GM12878 (cell line): ENCODE data around the gene NPR2. TPM values are rescaled to one million over a fixed set of nuclear protein-coding genes. Genes with fewer than 3 reads are reported as not detected.

Source experiments
- ASH2L ChIP-seq: fragments of 300-600, 200-600 bp; sonication (generic); IDR thresholded peaks from 2 replicates; pipeline ENCODE4 v1.6.1; 2017; ENCODE audit warnings: low read depth, mild to moderate bottlenecking, borderline replicate concordance
- CBX5 ChIP-seq: sonication (generic); IDR thresholded peaks from 2 replicates; pipeline ENCODE4 v1.6.1; 2016; ENCODE audit warnings: low read depth, moderate library complexity, mild to moderate bottlenecking, inconsistent platforms
- FOXK2 ChIP-seq: fragments of 450-650 bp; IDR thresholded peaks from 2 replicates; pipeline ENCODE4 v1.6.1; 2017; ENCODE audit warnings: mild to moderate bottlenecking, moderate library complexity
- HDAC2 ChIP-seq: fragments of 200-600 bp; sonication (generic); IDR thresholded peaks from 2 replicates; pipeline ENCODE4 v1.6.1; 2017
- HDGF ChIP-seq: fragments of 450-650 bp; IDR thresholded peaks from 2 replicates; pipeline ENCODE4 v1.6.1; 2016; ENCODE audit warnings: antibody characterized with exemption
- IKZF2 ChIP-seq, 2 experiments: fragments of 450-650 bp; IDR thresholded peaks; 2 replicates each; pipeline ENCODE4 v1.6.1; 2017; ENCODE audit warnings: mild to moderate bottlenecking in 2 of 2, moderate library complexity in 2 of 2
- JUND ChIP-seq: IDR thresholded peaks from 2 replicates; pipeline ENCODE4 v1.6.1; 2012; ENCODE audit warnings: low read depth, mild to moderate bottlenecking, low read length, improper control_type of control experiment, moderate library complexity
- LARP7 ChIP-seq: fragments of 450-650 bp; IDR thresholded peaks from 2 replicates; pipeline ENCODE4 v1.6.1; 2017; ENCODE audit warnings: mild to moderate bottlenecking
- NR2C1 ChIP-seq: fragments of 450-650 bp; IDR thresholded peaks from 2 replicates; pipeline ENCODE4 v1.6.1; 2017; ENCODE audit warnings: antibody characterized with exemption, mild to moderate bottlenecking, moderate library complexity
- NR2F1 ChIP-seq: fragments of 450-650 bp; conservative IDR thresholded peaks from 2 replicates; pipeline ENCODE4 v1.6.1; 2017; ENCODE audit warnings: mild to moderate bottlenecking
- PML ChIP-seq: IDR thresholded peaks from 2 replicates; pipeline ENCODE4 v1.6.1; 2012; ENCODE audit warnings: low read length, inconsistent platforms
- RAD21 ChIP-seq: IDR thresholded peaks from 2 replicates; pipeline ENCODE4 v1.6.1; 2011; ENCODE audit warnings: mild to moderate bottlenecking, low read depth, low read length, moderate library complexity; ENCODE audit not compliant: insufficient read depth
- SMAD1 ChIP-seq: fragments of 450-650 bp; IDR thresholded peaks from 2 replicates; pipeline ENCODE4 v1.6.1; 2018; ENCODE audit warnings: mild to moderate bottlenecking, low read depth; ENCODE audit not compliant: partially characterized antibody
- SPI1 ChIP-seq: IDR thresholded peaks from 2 replicates; pipeline ENCODE4 v1.6.1; 2011; ENCODE audit warnings: low read depth, mild to moderate bottlenecking, low read length, moderate library complexity, borderline replicate concordance; ENCODE audit not compliant: insufficient read depth
- TAF1 ChIP-seq: IDR thresholded peaks from 2 replicates; pipeline ENCODE4 v1.6.1; 2011; ENCODE audit warnings: mild to moderate bottlenecking, low read depth, low read length, borderline replicate concordance
- TBL1XR1 ChIP-seq: IDR thresholded peaks from 2 replicates; pipeline ENCODE4 v1.6.1; 2012; ENCODE audit warnings: low read depth, low read length, improper control_type of control experiment
- USF2 ChIP-seq: IDR thresholded peaks from 2 replicates; pipeline ENCODE4 v1.6.1; 2011; ENCODE audit warnings: low read depth, low read length, improper control_type of control experiment, borderline replicate concordance
- ZNF207 ChIP-seq: fragments of 450-650 bp; IDR thresholded peaks from 2 replicates; pipeline ENCODE4 v1.6.1; 2014; ENCODE audit warnings: antibody characterized with exemption, mild to moderate bottlenecking, borderline replicate concordance
- polyA plus RNA-seq, 11 experiments: library from polyadenylated mRNA; depleted of rRNA in 4 of 11; unstranded in 6 of 11; stranded (reverse) in 5 of 11; fragments of >200 nt; fragmentation: Nextera tagmentation in 4 of 11; fragmentation: Illumina TruSeq in 1 of 11; extraction: Ambion mirVana in 4 of 11; extraction: Trizol in 1 of 11; gene quantifications; 1 replicate in 1 of 11; 2 replicates in 10 of 11; pipeline versions ENCODE4 v1.2.1 to v1.2.3, GENCODE V29; 2011 to 2016; ENCODE audit warnings: inconsistent platforms in 2 of 11, missing spikeins in 2 of 11, low read depth in 1 of 11
- total RNA-seq, 4 experiments: library from RNA; depleted of rRNA in 3 of 4; stranded (reverse); fragments of >200 nt in 3 of 4; fragmentation: Illumina TruSeq in 1 of 4; extraction: Trizol in 1 of 4; gene quantifications; 2 replicates each; pipeline versions ENCODE4 v1.2.1 to v1.2.3, GENCODE V29; 2013 to 2021
- TF ChIP-seq, protein P1 (sequence below): fragments of 450-650 bp; IDR thresholded peaks from 2 replicates; pipeline ENCODE4 v1.6.1; 2016; ENCODE audit warnings: mild to moderate bottlenecking, moderate library complexity, borderline replicate concordance
- TF ChIP-seq, protein P2 (sequence below): fragments of 450-650 bp; IDR thresholded peaks from 2 replicates; pipeline ENCODE4 v1.6.1; 2017; ENCODE audit warnings: low read depth, mild to moderate bottlenecking, moderate library complexity
- TF ChIP-seq, protein P3 (sequence below): fragments of 450-650 bp; IDR thresholded peaks from 2 replicates; pipeline ENCODE4 v1.6.1; 2014; ENCODE audit warnings: mild to moderate bottlenecking
- TF ChIP-seq, protein P4 (sequence below): IDR thresholded peaks from 2 replicates; pipeline ENCODE4 v1.6.1; 2011; ENCODE audit warnings: mild to moderate bottlenecking, low read depth, low read length, moderate library complexity; ENCODE audit not compliant: insufficient replicate concordance

NPR2 gene
- total and polyA plus RNA-seq, 10 of the 15 experiments (the other 5 are each of a cell fraction or from before 2014, with no cell fraction given): 2.0 to 20.9 (median 6.8) TPM

- TF ChIP-seq, protein P1, sequence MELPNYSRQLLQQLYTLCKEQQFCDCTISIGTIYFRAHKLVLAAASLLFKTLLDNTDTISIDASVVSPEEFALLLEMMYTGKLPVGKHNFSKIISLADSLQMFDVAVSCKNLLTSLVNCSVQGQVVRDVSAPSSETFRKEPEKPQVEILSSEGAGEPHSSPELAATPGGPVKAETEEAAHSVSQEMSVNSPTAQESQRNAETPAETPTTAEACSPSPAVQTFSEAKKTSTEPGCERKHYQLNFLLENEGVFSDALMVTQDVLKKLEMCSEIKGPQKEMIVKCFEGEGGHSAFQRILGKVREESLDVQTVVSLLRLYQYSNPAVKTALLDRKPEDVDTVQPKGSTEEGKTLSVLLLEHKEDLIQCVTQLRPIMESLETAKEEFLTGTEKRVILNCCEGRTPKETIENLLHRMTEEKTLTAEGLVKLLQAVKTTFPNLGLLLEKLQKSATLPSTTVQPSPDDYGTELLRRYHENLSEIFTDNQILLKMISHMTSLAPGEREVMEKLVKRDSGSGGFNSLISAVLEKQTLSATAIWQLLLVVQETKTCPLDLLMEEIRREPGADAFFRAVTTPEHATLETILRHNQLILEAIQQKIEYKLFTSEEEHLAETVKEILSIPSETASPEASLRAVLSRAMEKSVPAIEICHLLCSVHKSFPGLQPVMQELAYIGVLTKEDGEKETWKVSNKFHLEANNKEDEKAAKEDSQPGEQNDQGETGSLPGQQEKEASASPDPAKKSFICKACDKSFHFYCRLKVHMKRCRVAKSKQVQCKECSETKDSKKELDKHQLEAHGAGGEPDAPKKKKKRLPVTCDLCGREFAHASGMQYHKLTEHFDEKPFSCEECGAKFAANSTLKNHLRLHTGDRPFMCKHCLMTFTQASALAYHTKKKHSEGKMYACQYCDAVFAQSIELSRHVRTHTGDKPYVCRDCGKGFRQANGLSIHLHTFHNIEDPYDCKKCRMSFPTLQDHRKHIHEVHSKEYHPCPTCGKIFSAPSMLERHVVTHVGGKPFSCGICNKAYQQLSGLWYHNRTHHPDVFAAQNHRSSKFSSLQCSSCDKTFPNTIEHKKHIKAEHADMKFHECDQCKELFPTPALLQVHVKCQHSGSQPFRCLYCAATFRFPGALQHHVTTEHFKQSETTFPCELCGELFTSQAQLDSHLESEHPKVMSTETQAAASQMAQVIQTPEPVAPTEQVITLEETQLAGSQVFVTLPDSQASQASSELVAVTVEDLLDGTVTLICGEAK: no peak; the same call in 1 of the 2 replicates
- TF ChIP-seq, protein P2, sequence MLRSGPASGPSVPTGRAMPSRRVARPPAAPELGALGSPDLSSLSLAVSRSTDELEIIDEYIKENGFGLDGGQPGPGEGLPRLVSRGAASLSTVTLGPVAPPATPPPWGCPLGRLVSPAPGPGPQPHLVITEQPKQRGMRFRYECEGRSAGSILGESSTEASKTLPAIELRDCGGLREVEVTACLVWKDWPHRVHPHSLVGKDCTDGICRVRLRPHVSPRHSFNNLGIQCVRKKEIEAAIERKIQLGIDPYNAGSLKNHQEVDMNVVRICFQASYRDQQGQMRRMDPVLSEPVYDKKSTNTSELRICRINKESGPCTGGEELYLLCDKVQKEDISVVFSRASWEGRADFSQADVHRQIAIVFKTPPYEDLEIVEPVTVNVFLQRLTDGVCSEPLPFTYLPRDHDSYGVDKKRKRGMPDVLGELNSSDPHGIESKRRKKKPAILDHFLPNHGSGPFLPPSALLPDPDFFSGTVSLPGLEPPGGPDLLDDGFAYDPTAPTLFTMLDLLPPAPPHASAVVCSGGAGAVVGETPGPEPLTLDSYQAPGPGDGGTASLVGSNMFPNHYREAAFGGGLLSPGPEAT: peak; percentile 73
- no peak for TF ChIP-seq TBL1XR1
- TF ChIP-seq LARP7: peak; percentile 2; the same call in 1 of the 2 replicates
- peak; percentile 94 for TF ChIP-seq HDGF
- TF ChIP-seq NR2C1: no peak
- TF ChIP-seq ZNF207: no peak
- TF ChIP-seq SPI1: no peak
- TF ChIP-seq NR2F1: peak; percentile 81; the same call in 1 of the 2 replicates
- TF ChIP-seq RAD21: no peak
- TF ChIP-seq, protein P3, sequence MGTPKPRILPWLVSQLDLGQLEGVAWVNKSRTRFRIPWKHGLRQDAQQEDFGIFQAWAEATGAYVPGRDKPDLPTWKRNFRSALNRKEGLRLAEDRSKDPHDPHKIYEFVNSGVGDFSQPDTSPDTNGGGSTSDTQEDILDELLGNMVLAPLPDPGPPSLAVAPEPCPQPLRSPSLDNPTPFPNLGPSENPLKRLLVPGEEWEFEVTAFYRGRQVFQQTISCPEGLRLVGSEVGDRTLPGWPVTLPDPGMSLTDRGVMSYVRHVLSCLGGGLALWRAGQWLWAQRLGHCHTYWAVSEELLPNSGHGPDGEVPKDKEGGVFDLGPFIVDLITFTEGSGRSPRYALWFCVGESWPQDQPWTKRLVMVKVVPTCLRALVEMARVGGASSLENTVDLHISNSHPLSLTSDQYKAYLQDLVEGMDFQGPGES: peak; percentile 89
- peak; percentile 48 to 61; a peak in 2 of 4 replicates for TF ChIP-seq IKZF2 (IDR thresholded peaks at IDR 0.05)
- TF ChIP-seq TAF1: peak; percentile 74; the same call in 1 of the 2 replicates
- peak; percentile 89 for TF ChIP-seq PML
- 0 out of 2 replicates have a peak, but pooled peaks have one; percentile 9 for TF ChIP-seq HDAC2
- no peak for TF ChIP-seq SMAD1
- no peak for TF ChIP-seq FOXK2
- no peak for TF ChIP-seq CBX5
- TF ChIP-seq USF2: no peak
- TF ChIP-seq, protein P4, sequence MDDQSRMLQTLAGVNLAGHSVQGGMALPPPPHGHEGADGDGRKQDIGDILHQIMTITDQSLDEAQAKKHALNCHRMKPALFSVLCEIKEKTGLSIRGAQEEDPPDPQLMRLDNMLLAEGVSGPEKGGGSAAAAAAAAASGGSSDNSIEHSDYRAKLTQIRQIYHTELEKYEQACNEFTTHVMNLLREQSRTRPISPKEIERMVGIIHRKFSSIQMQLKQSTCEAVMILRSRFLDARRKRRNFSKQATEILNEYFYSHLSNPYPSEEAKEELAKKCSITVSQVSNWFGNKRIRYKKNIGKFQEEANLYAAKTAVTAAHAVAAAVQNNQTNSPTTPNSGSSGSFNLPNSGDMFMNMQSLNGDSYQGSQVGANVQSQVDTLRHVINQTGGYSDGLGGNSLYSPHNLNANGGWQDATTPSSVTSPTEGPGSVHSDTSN: no peak
- TF ChIP-seq JUND: no peak
- TF ChIP-seq ASH2L: 0 out of 2 replicates have a peak, but pooled peaks have one; percentile 73
These were observed 23.6 kb downstream of the NPR2 start, which contains the start of gene HINT2 (continued) for GRCh38 chr9:35814841-35815543.
